HepG2 (cell line): ENCODE data around the gene SELENOW. TPM values are rescaled to one million over a fixed set of nuclear protein-coding genes. Genes with fewer than 3 reads are reported as not detected.
A peak's percentile ranks its signal among the peaks of the same experiment; 100 is the strongest.

ENCODE experiments used
- ATAC-seq: fragments of 200-7000 bp; cut with Tn5 transposase; 3 replicates; pipeline ENCODE4 v1.9.1; 2020; ENCODE audit warnings: mild to moderate bottlenecking, moderate library complexity
- Bru-seq: library from RNA; stranded (reverse); fragments of 400-500 nt; gene quantifications from one replicate; lab custom pipeline; 2021; lab: Mats Ljungman, UMichigan
- BruChase-seq, 2 experiments: library from RNA; stranded (reverse); fragments of 400-500 nt; gene quantifications; one replicate each; lab custom pipeline; 2021; lab: Mats Ljungman, UMichigan
- BruUV-seq: library from RNA; stranded (reverse); fragments of 400-500 nt; replicated peaks from 2 replicates; lab custom pipeline; 2021; lab: Mats Ljungman, UMichigan
- CTCF ChIA-PET: fragments of 300-600 bp; formaldehyde crosslinking; extraction: SDS; loops from one replicate; lab custom pipeline; 2021; ENCODE audit warnings: low total read pairs, inconsistent platforms, low intra/inter-chr PET ratio; lab: Yijun Ruan, JAX
- POLR2A ChIA-PET: fragments of 350-600 bp; sonication (Branson Sonifier 250); formaldehyde crosslinking; loops from one replicate; lab custom pipeline; 2020; ENCODE audit warnings: antibody characterized with exemption, inconsistent platforms; lab: Yijun Ruan, JAX
- DNase-seq: peaks from one replicate; pipeline ENCODE4 v3.0.0-alpha.2; 2015; ENCODE audit warnings: low spot score
- FAIRE-seq: peaks from 3 replicates; lab custom pipeline; 2011; peaks lifted over from hg19 to GRCh38; lab: Jason Lieb, UNC
- H2AFZ ChIP-seq: one replicate; pipeline ENCODE4 v1.6.1; 2011; ENCODE audit warnings: low read length, inconsistent platforms
- H3K27ac ChIP-seq: fragments of 300-600 bp; 3 replicates; pipeline ENCODE4 v1.8.0; 2011; ENCODE audit warnings: mixed run types, mild to moderate bottlenecking, mixed read lengths, low read length, inconsistent platforms; ENCODE audit not compliant: insufficient read depth; ENCODE audit errors: extremely low read length
- H3K27me3 ChIP-seq, 2 experiments: fragments of 200-600 bp in 1 of 2; 2 replicates in 1 of 2; 3 replicates in 1 of 2; pipeline versions ENCODE4 v1.6.0 to v1.8.0; 2011; ENCODE audit warnings: low read length in 2 of 2, mild to moderate bottlenecking in 2 of 2, moderate library complexity in 2 of 2, inconsistent platforms in 1 of 2; ENCODE audit not compliant: insufficient read depth in 2 of 2, control insufficient read depth in 1 of 2
- H3K36me3 ChIP-seq, 2 experiments: fragments of 200-600 bp in 1 of 2; replicated peaks in 1 of 2; 2 replicates in 1 of 2; 3 replicates in 1 of 2; pipeline versions ENCODE4 v1.5.1 to v1.8.0; 2011; ENCODE audit warnings: low read length in 2 of 2, inconsistent platforms in 1 of 2; ENCODE audit not compliant: insufficient read depth in 2 of 2, control insufficient read depth in 1 of 2
- H3K4me1 ChIP-seq: 2 replicates; pipeline ENCODE4 v1.5.1; 2012; ENCODE audit warnings: low read length, inconsistent platforms; ENCODE audit not compliant: insufficient read depth
- H3K4me2 ChIP-seq: 2 replicates; pipeline ENCODE4 v1.6.0; 2011; ENCODE audit warnings: low read depth, low read length, inconsistent platforms
- H3K4me3 ChIP-seq, 3 experiments: fragments of 200-600 bp in 1 of 3; sonication (generic), shearing (Covaris generic) in 1 of 3; replicated peaks in 1 of 3; 2 replicates each; pipeline ENCODE4 v1.5.1; 2011 to 2016; ENCODE audit warnings: low read length in 3 of 3, inconsistent platforms in 2 of 3, low read depth in 2 of 3, mild to moderate bottlenecking in 2 of 3, control low read depth in 1 of 3, mixed read lengths in 1 of 3; ENCODE audit not compliant: insufficient read depth in 1 of 3
- H3K79me2 ChIP-seq: one replicate; pipeline ENCODE4 v1.6.1; 2011; ENCODE audit warnings: low read length, inconsistent platforms; ENCODE audit not compliant: insufficient read depth
- H3K9ac ChIP-seq: 2 replicates; pipeline ENCODE4 v1.6.0; 2011; ENCODE audit warnings: mild to moderate bottlenecking, low read depth, low read length, inconsistent platforms; ENCODE audit not compliant: insufficient read depth
- H3K9me3 ChIP-seq: 2 replicates; pipeline ENCODE4 v1.5.1; 2012; ENCODE audit warnings: mild to moderate bottlenecking, low read length
- H4K20me1 ChIP-seq: 2 replicates; pipeline ENCODE4 v1.6.0; 2011; ENCODE audit warnings: inconsistent platforms, mild to moderate bottlenecking, low read length, moderate library complexity; ENCODE audit not compliant: insufficient read depth
- ZNF234 ChIP-seq: sonication (generic); formaldehyde crosslinking; conservative IDR thresholded peaks from 2 replicates; pipeline ENCODE4 v1.5.1; 2020; ENCODE audit warnings: mild to moderate bottlenecking, missing genetic modification reagents
- WGBS: methylation state at CpG from one replicate; pipeline ENCODE4 v1.1.6; 2017; ENCODE audit warnings: low lambda C conversion rate; 5-methylcytosine and 5-hydroxymethylcytosine counted together
- in situ Hi-C: cut with HindIII; loops from 2 replicates; pipeline ENCODE4 v1.10.0; 2017; ENCODE audit warnings: low pct_unique_long_range_greater_than_20kb; ENCODE audit not compliant: extremely low pct_ligation_motif_present
- intact Hi-C: fragments of 100-400 bp; cut with micrococcal nuclease; formaldehyde crosslinking; loops from one replicate; pipeline ENCODE4 v1.10.0; 2022; ENCODE audit not compliant: unreplicated experiment
- long read RNA-seq, 2 experiments: library from RNA in 1 of 2; library from polyadenylated mRNA in 1 of 2; stranded (forward) in 1 of 2; unstranded in 1 of 2; transcript quantifications; one replicate each; pipeline ENCODE4 v2.0.0, GENCODE V29; 2019 to 2022
- polyA minus RNA-seq, 3 experiments: library from RNA; depleted of rRNA, polyadenylated mRNA; stranded (reverse); fragments of >200 nt; gene quantifications; 2 replicates each; pipeline ENCODE4 v1.2.3, GENCODE V29; 2011; ENCODE audit warnings: low replicate concordance in 1 of 3
- polyA plus RNA-seq, 8 experiments: library from polyadenylated mRNA; depleted of rRNA in 3 of 8; stranded (reverse) in 7 of 8; unstranded in 1 of 8; fragments of >200 nt; fragmentation: Illumina TruSeq in 4 of 8; extraction: Trizol in 4 of 8; gene quantifications; 2 replicates each; pipeline versions ENCODE4 v1.2.1 to v1.2.3, GENCODE V29; 2011 to 2016; ENCODE audit warnings: low read depth in 4 of 8, missing spikeins in 1 of 8, mixed read lengths in 1 of 8; ENCODE audit not compliant: insufficient read depth in 1 of 8
- total RNA-seq, 5 experiments: library from RNA; depleted of rRNA; stranded (reverse); fragments of >200 nt; fragmentation: Illumina TruSeq; extraction: Trizol; gene quantifications; 2 replicates each; pipeline ENCODE4 v1.2.3, GENCODE V29; 2016; ENCODE audit warnings: low read depth in 1 of 5
- TF ChIP-seq, protein P1 (sequence below): IDR thresholded peaks from 2 replicates; pipeline ENCODE4 v1.6.1; 2016; ENCODE audit warnings: missing compliant biosample characterization, missing genetic modification reagents, borderline replicate concordance
- TF ChIP-seq, protein P2 (sequence below): sonication (generic); formaldehyde crosslinking; IDR thresholded peaks from 2 replicates; pipeline ENCODE4 v1.9.0; 2021; ENCODE audit warnings: mild to moderate bottlenecking, missing genetic modification reagents
- TF ChIP-seq, protein P3 (sequence below): sonication (generic); formaldehyde crosslinking; IDR thresholded peaks from 2 replicates; pipeline ENCODE4 v1.4.0; 2020; ENCODE audit warnings: missing genetic modification reagents
- TF ChIP-seq, protein P4 (sequence below): IDR thresholded peaks from 2 replicates; pipeline ENCODE4 v1.6.1; 2016; ENCODE audit warnings: control low read depth

Gene SELENOW
- total RNA-seq (2016; rRNA removed; fragmentation: Illumina TruSeq; extraction: Trizol) (57.0 and 64.7 TPM in 2 replicates), polyA plus RNA-seq (2011; rRNA removed) (50.3 and 55.8 TPM in 2 replicates), polyA minus RNA-seq (2011; rRNA and poly(A)+ RNA removed; ENCODE audit: low replicate concordance) (20.3 and 61.1 TPM in 2 replicates), Bru-seq, nascent RNA (percentile 60 among the genes with signal in this experiment), BruChase-seq, experiment 1, labeled RNA remaining after a 6-hour chase (percentile 60 among the genes with signal in this experiment), BruChase-seq, experiment 2, labeled RNA remaining after a 2-hour chase (percentile 62 among the genes with signal in this experiment)
- 415 and 416 TPM in 2 replicates for total RNA-seq (2016; cell fraction: cytosol; rRNA removed; fragmentation: Illumina TruSeq; extraction: Trizol; ENCODE audit: low read depth)
- 46.9 and 63.2 TPM in 2 replicates for total RNA-seq (2016; cell fraction: insoluble cytoplasmic fraction; rRNA removed; fragmentation: Illumina TruSeq; extraction: Trizol)
- 235 and 276 TPM in 2 replicates for total RNA-seq (2016; cell fraction: membrane; rRNA removed; fragmentation: Illumina TruSeq; extraction: Trizol)
- total RNA-seq (2016; cell fraction: nucleus; rRNA removed; fragmentation: Illumina TruSeq; extraction: Trizol) = 28.8 and 32.2 TPM in 2 replicates
- polyA plus RNA-seq (2011; cell fraction: cytosol; rRNA removed) = 52.1 and 56.8 TPM in 2 replicates
- 41.3 and 52.2 TPM in 2 replicates for polyA plus RNA-seq (2011; cell fraction: nucleus; rRNA removed)
- 14.6 and 20.9 TPM in 2 replicates for polyA plus RNA-seq (2012)
- polyA plus RNA-seq (2016; cell fraction: cytosol; fragmentation: Illumina TruSeq; extraction: Trizol; ENCODE audit: low read depth) = 421 and 463 TPM in 2 replicates
- 46.3 and 48.2 TPM in 2 replicates for polyA plus RNA-seq (2016; cell fraction: insoluble cytoplasmic fraction; fragmentation: Illumina TruSeq; extraction: Trizol; ENCODE audit: low read depth)
- polyA plus RNA-seq (2016; cell fraction: membrane; fragmentation: Illumina TruSeq; extraction: Trizol; ENCODE audit: low read depth) = 226 and 236 TPM in 2 replicates
- polyA plus RNA-seq (2016; cell fraction: nucleus; fragmentation: Illumina TruSeq; extraction: Trizol; ENCODE audit: insufficient read depth, low read depth) = 54.1 and 65.0 TPM in 2 replicates
- polyA minus RNA-seq (2011; cell fraction: cytosol; rRNA and poly(A)+ RNA removed) = 7.8 and 8.5 TPM in 2 replicates
- polyA minus RNA-seq (2011; cell fraction: nucleus; rRNA and poly(A)+ RNA removed) = 7.5 and 10.1 TPM in 2 replicates
- long read RNA-seq, experiment 1, transcript SELENOW-212 (6 exons, 888 nt) = major isoform, 26 of 28 reads
- long read RNA-seq, experiment 1, partial matches to known transcripts = 0 of 28 reads
- long read RNA-seq, experiment 1, other reads (novel, unspliced or antisense) = 0 of 28 reads
- long read RNA-seq, experiment 2, transcript SELENOW-212 (6 exons, 888 nt) = major isoform, 33 of 38 reads
- long read RNA-seq, experiment 2, partial matches to known transcripts = 0 of 38 reads
- long read RNA-seq, experiment 2, other reads (novel, unspliced or antisense) = 2 of 38 reads

DNA sequence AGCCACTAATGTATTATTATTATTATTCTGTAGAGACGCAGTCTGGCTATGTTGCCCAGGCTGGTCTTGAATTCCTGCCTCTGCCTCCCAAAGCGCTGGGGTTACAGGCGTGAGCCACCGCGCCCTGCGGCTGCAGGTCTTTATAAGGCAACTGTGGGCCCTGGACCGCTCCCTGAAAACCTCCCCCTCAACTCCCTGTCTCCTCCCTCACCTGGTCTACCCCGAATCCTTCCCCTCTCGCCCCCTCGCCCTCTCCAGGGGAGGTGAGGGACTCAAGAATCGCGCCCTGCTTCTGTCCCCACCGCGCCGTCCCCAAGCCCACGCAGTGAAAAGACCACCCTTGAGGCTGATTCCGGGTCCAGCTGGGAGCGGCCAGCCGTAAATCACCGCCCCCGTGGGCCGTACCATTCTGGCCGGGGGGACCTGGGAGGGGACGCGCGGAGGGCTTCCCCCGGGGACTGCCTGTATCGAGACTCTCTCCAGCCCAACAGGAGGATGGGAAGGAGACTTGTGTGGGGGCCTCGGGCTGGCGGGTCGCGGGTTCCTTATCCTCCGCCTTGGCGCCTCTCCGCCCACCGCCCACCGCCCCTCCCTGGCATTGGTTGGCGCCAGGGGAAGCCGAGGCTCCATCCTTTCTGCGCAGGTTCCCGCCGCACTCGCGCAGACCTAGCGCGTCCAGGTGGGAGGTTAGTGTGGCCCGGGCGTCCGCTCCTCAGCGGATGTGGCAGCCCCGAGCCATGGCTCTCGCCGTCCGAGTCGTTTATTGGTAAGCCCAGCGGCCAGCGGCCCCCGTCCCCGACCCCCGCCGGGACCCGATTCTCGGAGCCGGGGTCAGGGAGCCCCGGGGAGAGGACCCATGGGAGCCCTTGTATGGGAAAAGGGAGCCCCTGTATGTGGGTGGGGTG, at the start of gene SELENOW:
SELENOW (plus strand) TSS at position 655 of the 905 bp plus-strand sequence; CDS start at position 738, 83 bp downstream.
- H4K20me1 ChIP-seq = no peaks in the 10 kb centered on the region
- POLR2A ChIA-PET = interaction anchor here (0.7 to 0.8 kb wide), 2 partner anchors 13 to 20 kb away, joined by 3 read pairs; no protein-coding TSS in a partner anchor
- BruUV-seq = no TSS peak
- WGBS = 0% methylated on average over 19 of the region's 65 CpGs
- ATAC-seq (peak; percentile 88), FAIRE-seq (no peak), DNase-seq (peak; percentile 47)
- H2AFZ ChIP-seq = no peak within 1 kb of the TSS
- H3K4me3 ChIP-seq = peak within 1 kb of the TSS; percentile 88 to 95 (median 93)
- H3K4me1 ChIP-seq = peaks cover 50% of the 10 kb centered on the region
- peaks cover 18% of the 10 kb centered on the region for H3K79me2 ChIP-seq
- in situ Hi-C loops = no loop called here
- H3K4me2 ChIP-seq = peak within 1 kb of the TSS; percentile 94
- intact Hi-C loops = no loop called here
- H3K9ac ChIP-seq = peak within 1 kb of the TSS; percentile 97
- H3K27ac ChIP-seq = peak within 1 kb of the TSS; percentile 91
- H3K27me3 ChIP-seq = no peaks in the 10 kb centered on the region; a peak in 1 of 5 replicates
- CTCF ChIA-PET = no interaction called here
- H3K9me3 ChIP-seq = no peaks in the 10 kb centered on the region
- peaks cover 0 to 15% of the 10 kb centered on the region in 2 experiments; a peak in 3 of 5 replicates for H3K36me3 ChIP-seq
- TF ChIP-seq, protein P1, sequence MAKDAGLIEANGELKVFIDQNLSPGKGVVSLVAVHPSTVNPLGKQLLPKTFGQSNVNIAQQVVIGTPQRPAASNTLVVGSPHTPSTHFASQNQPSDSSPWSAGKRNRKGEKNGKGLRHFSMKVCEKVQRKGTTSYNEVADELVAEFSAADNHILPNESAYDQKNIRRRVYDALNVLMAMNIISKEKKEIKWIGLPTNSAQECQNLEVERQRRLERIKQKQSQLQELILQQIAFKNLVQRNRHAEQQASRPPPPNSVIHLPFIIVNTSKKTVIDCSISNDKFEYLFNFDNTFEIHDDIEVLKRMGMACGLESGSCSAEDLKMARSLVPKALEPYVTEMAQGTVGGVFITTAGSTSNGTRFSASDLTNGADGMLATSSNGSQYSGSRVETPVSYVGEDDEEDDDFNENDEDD = peak; percentile 70
- TF ChIP-seq, protein P2, sequence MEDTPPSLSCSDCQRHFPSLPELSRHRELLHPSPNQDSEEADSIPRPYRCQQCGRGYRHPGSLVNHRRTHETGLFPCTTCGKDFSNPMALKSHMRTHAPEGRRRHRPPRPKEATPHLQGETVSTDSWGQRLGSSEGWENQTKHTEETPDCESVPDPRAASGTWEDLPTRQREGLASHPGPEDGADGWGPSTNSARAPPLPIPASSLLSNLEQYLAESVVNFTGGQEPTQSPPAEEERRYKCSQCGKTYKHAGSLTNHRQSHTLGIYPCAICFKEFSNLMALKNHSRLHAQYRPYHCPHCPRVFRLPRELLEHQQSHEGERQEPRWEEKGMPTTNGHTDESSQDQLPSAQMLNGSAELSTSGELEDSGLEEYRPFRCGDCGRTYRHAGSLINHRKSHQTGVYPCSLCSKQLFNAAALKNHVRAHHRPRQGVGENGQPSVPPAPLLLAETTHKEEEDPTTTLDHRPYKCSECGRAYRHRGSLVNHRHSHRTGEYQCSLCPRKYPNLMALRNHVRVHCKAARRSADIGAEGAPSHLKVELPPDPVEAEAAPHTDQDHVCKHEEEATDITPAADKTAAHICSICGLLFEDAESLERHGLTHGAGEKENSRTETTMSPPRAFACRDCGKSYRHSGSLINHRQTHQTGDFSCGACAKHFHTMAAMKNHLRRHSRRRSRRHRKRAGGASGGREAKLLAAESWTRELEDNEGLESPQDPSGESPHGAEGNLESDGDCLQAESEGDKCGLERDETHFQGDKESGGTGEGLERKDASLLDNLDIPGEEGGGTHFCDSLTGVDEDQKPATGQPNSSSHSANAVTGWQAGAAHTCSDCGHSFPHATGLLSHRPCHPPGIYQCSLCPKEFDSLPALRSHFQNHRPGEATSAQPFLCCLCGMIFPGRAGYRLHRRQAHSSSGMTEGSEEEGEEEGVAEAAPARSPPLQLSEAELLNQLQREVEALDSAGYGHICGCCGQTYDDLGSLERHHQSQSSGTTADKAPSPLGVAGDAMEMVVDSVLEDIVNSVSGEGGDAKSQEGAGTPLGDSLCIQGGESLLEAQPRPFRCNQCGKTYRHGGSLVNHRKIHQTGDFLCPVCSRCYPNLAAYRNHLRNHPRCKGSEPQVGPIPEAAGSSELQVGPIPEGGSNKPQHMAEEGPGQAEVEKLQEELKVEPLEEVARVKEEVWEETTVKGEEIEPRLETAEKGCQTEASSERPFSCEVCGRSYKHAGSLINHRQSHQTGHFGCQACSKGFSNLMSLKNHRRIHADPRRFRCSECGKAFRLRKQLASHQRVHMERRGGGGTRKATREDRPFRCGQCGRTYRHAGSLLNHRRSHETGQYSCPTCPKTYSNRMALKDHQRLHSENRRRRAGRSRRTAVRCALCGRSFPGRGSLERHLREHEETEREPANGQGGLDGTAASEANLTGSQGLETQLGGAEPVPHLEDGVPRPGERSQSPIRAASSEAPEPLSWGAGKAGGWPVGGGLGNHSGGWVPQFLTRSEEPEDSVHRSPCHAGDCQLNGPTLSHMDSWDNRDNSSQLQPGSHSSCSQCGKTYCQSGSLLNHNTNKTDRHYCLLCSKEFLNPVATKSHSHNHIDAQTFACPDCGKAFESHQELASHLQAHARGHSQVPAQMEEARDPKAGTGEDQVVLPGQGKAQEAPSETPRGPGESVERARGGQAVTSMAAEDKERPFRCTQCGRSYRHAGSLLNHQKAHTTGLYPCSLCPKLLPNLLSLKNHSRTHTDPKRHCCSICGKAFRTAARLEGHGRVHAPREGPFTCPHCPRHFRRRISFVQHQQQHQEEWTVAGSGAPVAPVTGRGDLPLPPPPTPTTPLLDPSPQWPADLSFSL (CRISPR knock-in tag) = no peak
- TF ChIP-seq, protein P3, sequence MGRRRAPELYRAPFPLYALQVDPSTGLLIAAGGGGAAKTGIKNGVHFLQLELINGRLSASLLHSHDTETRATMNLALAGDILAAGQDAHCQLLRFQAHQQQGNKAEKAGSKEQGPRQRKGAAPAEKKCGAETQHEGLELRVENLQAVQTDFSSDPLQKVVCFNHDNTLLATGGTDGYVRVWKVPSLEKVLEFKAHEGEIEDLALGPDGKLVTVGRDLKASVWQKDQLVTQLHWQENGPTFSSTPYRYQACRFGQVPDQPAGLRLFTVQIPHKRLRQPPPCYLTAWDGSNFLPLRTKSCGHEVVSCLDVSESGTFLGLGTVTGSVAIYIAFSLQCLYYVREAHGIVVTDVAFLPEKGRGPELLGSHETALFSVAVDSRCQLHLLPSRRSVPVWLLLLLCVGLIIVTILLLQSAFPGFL = no peak
- no peak for TF ChIP-seq ZNF234
- TF ChIP-seq, protein P4, sequence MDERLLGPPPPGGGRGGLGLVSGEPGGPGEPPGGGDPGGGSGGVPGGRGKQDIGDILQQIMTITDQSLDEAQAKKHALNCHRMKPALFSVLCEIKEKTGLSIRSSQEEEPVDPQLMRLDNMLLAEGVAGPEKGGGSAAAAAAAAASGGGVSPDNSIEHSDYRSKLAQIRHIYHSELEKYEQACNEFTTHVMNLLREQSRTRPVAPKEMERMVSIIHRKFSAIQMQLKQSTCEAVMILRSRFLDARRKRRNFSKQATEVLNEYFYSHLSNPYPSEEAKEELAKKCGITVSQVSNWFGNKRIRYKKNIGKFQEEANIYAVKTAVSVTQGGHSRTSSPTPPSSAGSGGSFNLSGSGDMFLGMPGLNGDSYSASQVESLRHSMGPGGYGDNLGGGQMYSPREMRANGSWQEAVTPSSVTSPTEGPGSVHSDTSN (CRISPR knock-in tag) = no peak; the same call in 1 of the 2 replicates
